ENCODE measurements around the gene KIF1B. TPM values are rescaled to one million over a fixed set of nuclear protein-coding genes. Genes with fewer than 3 reads are reported as not detected.

The KIF1B gene
- total RNA-seq, 1 experiment from 2014 or later: 70.1 TPM

DNA sequence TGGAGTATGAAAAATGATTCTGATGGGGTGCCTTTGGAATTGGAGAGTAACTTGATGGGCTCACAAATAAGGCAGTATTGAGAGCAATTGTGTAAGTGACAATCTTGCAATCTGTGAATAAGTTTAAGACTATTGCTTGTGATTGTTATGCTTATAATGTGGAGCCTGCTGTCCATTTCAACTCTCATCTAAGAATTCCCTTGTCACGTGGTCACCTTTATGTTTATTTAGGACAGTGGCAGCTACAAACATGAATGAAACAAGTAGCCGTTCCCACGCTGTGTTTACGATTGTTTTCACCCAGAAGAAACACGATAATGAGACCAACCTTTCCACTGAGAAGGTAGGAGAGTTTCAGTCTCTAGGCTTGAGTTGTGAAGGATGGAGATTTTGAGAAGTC is 57.6 kb downstream of the KIF1B start:
- H3K4me3 Mint-ChIP-seq: no peak overlapping the region
- H3K36me3 Mint-ChIP-seq: peaks cover 48% of the 10 kb centered on the region
- no peak for TF ChIP-seq GRHL2 (CRISPR knock-in tag; IDR thresholded peaks at IDR 0.05; ENCODE audit: insufficient replicate concordance, severe bottlenecking)
- TF ChIP-seq, protein P1, sequence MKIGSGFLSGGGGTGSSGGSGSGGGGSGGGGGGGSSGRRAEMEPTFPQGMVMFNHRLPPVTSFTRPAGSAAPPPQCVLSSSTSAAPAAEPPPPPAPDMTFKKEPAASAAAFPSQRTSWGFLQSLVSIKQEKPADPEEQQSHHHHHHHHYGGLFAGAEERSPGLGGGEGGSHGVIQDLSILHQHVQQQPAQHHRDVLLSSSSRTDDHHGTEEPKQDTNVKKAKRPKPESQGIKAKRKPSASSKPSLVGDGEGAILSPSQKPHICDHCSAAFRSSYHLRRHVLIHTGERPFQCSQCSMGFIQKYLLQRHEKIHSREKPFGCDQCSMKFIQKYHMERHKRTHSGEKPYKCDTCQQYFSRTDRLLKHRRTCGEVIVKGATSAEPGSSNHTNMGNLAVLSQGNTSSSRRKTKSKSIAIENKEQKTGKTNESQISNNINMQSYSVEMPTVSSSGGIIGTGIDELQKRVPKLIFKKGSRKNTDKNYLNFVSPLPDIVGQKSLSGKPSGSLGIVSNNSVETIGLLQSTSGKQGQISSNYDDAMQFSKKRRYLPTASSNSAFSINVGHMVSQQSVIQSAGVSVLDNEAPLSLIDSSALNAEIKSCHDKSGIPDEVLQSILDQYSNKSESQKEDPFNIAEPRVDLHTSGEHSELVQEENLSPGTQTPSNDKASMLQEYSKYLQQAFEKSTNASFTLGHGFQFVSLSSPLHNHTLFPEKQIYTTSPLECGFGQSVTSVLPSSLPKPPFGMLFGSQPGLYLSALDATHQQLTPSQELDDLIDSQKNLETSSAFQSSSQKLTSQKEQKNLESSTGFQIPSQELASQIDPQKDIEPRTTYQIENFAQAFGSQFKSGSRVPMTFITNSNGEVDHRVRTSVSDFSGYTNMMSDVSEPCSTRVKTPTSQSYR (CRISPR knock-in tag; IDR thresholded peaks at IDR 0.05): no peak
- TF ChIP-seq, protein P2, sequence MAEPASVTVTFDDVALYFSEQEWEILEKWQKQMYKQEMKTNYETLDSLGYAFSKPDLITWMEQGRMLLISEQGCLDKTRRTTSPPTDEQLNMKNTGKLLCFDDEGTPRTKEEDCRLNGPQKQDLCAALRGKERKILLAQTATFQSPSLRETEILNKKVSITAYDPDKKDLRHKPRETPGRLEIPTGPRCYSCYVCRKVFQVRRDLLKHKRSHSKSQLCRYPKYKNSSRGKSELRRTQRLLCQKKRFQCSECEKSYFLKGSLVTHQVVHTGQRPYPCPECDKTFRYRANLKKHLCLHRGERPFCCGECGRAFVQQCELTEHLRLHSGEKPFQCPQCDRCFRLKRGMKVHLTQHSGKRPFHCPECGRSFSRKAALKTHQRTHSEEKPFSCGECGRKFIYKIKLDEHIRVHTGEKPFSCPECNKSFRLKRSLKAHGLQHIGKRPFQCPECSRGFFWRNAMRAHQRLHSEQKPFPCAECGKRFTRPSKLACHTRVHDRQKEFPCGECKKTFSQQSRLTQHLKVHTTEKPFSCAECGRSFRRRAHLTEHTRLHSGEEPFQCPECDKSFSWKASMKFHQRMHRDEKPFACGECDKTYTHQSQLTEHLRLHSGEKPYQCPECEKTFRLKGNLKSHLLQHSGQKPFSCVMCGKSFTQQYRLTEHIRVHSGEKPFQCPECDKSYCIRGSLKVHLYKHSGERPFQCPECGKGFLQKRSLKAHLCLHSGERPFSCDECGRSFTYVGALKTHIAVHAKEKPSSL (CRISPR knock-in tag; conservative IDR thresholded peaks at IDR 0.05): no peak
- TF ChIP-seq, protein P3, sequence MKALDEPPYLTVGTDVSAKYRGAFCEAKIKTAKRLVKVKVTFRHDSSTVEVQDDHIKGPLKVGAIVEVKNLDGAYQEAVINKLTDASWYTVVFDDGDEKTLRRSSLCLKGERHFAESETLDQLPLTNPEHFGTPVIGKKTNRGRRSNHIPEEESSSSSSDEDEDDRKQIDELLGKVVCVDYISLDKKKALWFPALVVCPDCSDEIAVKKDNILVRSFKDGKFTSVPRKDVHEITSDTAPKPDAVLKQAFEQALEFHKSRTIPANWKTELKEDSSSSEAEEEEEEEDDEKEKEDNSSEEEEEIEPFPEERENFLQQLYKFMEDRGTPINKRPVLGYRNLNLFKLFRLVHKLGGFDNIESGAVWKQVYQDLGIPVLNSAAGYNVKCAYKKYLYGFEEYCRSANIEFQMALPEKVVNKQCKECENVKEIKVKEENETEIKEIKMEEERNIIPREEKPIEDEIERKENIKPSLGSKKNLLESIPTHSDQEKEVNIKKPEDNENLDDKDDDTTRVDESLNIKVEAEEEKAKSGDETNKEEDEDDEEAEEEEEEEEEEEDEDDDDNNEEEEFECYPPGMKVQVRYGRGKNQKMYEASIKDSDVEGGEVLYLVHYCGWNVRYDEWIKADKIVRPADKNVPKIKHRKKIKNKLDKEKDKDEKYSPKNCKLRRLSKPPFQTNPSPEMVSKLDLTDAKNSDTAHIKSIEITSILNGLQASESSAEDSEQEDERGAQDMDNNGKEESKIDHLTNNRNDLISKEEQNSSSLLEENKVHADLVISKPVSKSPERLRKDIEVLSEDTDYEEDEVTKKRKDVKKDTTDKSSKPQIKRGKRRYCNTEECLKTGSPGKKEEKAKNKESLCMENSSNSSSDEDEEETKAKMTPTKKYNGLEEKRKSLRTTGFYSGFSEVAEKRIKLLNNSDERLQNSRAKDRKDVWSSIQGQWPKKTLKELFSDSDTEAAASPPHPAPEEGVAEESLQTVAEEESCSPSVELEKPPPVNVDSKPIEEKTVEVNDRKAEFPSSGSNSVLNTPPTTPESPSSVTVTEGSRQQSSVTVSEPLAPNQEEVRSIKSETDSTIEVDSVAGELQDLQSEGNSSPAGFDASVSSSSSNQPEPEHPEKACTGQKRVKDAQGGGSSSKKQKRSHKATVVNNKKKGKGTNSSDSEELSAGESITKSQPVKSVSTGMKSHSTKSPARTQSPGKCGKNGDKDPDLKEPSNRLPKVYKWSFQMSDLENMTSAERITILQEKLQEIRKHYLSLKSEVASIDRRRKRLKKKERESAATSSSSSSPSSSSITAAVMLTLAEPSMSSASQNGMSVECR (CRISPR knock-in tag; IDR thresholded peaks at IDR 0.05; ENCODE audit: borderline replicate concordance): no peak
- no peak for TF ChIP-seq ZNF416 (CRISPR knock-in tag; IDR thresholded peaks at IDR 0.05)
- H3K27ac Mint-ChIP-seq: 0 out of 2 replicates have a peak overlapping the region, but pooled peaks have one; percentile 29
- H3K9me3 Mint-ChIP-seq: no peaks in the 10 kb centered on the region
- no peak for DNase-seq (ENCODE audit: low spot score)
- CTCF ChIA-PET: interaction anchor here (0.8 kb wide), 1 partner anchor 58 kb away, joined by 4 read pairs; the partner anchor contains the start of gene KIF1B
- no peaks in the 10 kb centered on the region for H3K4me1 Mint-ChIP-seq
- POLR2A ChIA-PET: no interaction called here
- no peaks in the 10 kb centered on the region for H3K27me3 Mint-ChIP-seq (ENCODE audit: low read depth)
- ATAC-seq: no peak

DNA sequence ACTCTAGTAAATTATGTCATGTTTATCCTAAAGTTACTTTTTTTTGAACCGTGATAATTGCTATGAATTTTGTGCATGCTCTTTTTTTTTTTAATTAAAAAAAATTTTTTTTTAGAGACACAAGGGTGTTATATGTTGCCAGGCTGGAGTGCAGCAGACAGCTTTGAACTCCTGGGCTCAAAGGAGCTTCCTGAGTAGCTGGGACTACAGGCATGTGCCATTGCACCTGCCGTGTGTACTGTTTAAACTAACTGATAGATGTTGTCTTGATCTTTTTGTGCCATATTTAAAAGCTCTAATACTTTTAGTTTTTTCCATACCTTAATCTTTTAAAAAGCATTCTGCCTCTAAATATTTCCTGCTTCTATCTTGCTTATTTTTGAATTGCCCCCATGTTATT is 60.7 kb downstream of the KIF1B start:
- CTCF ChIA-PET: interaction anchor here (0.6 to 1.1 kb wide), 3 partner anchors 19 to 67 kb away, joined by 3 to 4 read pairs (median 3); partner anchors contain the start of gene KIF1B
- no peak overlapping the region for H3K4me3 Mint-ChIP-seq
- no peaks in the 10 kb centered on the region for H3K9me3 Mint-ChIP-seq
- peaks cover 38% of the 10 kb centered on the region for H3K36me3 Mint-ChIP-seq
- no peak for DNase-seq (ENCODE audit: low spot score)
- no peak for ATAC-seq
- H3K27ac Mint-ChIP-seq: peak overlapping the region; percentile 36; the same call in 1 of the 2 replicates
- no peaks in the 10 kb centered on the region for H3K27me3 Mint-ChIP-seq (ENCODE audit: low read depth)
- POLR2A ChIA-PET: no interaction called here
- no peaks in the 10 kb centered on the region for H3K4me1 Mint-ChIP-seq
- TF ChIP-seq, protein P2 (CRISPR knock-in tag; conservative IDR thresholded peaks at IDR 0.05): no peak
- TF ChIP-seq JUN (CRISPR knock-in tag; IDR thresholded peaks at IDR 0.05) (no peak), GABPB1 (CRISPR knock-in tag; IDR thresholded peaks at IDR 0.05) (no peak), HMGA2 (CRISPR knock-in tag; IDR thresholded peaks at IDR 0.05) (no peak), ATF1 (CRISPR knock-in tag; IDR thresholded peaks at IDR 0.05) (no peak), ZNF219 (CRISPR knock-in tag; IDR thresholded peaks at IDR 0.05; ENCODE audit: borderline replicate concordance) (no peak)
- TF ChIP-seq, protein P4, sequence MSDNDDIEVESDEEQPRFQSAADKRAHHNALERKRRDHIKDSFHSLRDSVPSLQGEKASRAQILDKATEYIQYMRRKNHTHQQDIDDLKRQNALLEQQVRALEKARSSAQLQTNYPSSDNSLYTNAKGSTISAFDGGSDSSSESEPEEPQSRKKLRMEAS (CRISPR knock-in tag; IDR thresholded peaks at IDR 0.05): no peak
- TF ChIP-seq, protein P5, sequence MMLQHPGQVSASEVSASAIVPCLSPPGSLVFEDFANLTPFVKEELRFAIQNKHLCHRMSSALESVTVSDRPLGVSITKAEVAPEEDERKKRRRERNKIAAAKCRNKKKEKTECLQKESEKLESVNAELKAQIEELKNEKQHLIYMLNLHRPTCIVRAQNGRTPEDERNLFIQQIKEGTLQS (CRISPR knock-in tag; conservative IDR thresholded peaks at IDR 0.05): no peak
- TF ChIP-seq, protein P6, sequence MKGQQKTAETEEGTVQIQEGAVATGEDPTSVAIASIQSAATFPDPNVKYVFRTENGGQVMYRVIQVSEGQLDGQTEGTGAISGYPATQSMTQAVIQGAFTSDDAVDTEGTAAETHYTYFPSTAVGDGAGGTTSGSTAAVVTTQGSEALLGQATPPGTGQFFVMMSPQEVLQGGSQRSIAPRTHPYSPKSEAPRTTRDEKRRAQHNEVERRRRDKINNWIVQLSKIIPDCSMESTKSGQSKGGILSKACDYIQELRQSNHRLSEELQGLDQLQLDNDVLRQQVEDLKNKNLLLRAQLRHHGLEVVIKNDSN (CRISPR knock-in tag; IDR thresholded peaks at IDR 0.05): no peak
- TF ChIP-seq, protein P7, sequence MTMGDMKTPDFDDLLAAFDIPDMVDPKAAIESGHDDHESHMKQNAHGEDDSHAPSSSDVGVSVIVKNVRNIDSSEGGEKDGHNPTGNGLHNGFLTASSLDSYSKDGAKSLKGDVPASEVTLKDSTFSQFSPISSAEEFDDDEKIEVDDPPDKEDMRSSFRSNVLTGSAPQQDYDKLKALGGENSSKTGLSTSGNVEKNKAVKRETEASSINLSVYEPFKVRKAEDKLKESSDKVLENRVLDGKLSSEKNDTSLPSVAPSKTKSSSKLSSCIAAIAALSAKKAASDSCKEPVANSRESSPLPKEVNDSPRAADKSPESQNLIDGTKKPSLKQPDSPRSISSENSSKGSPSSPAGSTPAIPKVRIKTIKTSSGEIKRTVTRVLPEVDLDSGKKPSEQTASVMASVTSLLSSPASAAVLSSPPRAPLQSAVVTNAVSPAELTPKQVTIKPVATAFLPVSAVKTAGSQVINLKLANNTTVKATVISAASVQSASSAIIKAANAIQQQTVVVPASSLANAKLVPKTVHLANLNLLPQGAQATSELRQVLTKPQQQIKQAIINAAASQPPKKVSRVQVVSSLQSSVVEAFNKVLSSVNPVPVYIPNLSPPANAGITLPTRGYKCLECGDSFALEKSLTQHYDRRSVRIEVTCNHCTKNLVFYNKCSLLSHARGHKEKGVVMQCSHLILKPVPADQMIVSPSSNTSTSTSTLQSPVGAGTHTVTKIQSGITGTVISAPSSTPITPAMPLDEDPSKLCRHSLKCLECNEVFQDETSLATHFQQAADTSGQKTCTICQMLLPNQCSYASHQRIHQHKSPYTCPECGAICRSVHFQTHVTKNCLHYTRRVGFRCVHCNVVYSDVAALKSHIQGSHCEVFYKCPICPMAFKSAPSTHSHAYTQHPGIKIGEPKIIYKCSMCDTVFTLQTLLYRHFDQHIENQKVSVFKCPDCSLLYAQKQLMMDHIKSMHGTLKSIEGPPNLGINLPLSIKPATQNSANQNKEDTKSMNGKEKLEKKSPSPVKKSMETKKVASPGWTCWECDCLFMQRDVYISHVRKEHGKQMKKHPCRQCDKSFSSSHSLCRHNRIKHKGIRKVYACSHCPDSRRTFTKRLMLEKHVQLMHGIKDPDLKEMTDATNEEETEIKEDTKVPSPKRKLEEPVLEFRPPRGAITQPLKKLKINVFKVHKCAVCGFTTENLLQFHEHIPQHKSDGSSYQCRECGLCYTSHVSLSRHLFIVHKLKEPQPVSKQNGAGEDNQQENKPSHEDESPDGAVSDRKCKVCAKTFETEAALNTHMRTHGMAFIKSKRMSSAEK (CRISPR knock-in tag; IDR thresholded peaks at IDR 0.05; ENCODE audit: borderline replicate concordance): no peak
